SU-DHL-6 (cell line): ENCODE results near the gene PTCD2.

Source experiments
- H2AFZ ChIP-seq: fragments of 200-600 bp; sonication (generic); 2 replicates; pipeline ENCODE4 v1.6.1; 2014; ENCODE audit warnings: low read depth, mild to moderate bottlenecking, moderate library complexity, mixed read lengths, antibody characterized with exemption, low read length; ENCODE audit not compliant: severe bottlenecking
- H3F3A ChIP-seq: fragments of 200-600 bp; shearing (Covaris generic); 2 replicates; pipeline ENCODE4 v1.6.0; 2016; ENCODE audit warnings: antibody characterized with exemption, mild to moderate bottlenecking; ENCODE audit not compliant: insufficient read depth
- H3K27ac ChIP-seq: fragments of 200-600 bp; sonication (generic); 2 replicates; pipeline ENCODE4 v1.5.1; 2016; ENCODE audit warnings: low read depth, mild to moderate bottlenecking, low read length, moderate library complexity, mixed read lengths
- H3K27me3 ChIP-seq: fragments of 200-600 bp; sonication (generic), shearing (Covaris generic); 2 replicates; pipeline ENCODE4 v1.6.0; 2014; ENCODE audit warnings: mild to moderate bottlenecking, low read length
- H3K36me3 ChIP-seq: fragments of 200-600 bp; sonication (generic); 2 replicates; pipeline ENCODE4 v1.6.1; 2014; ENCODE audit warnings: mild to moderate bottlenecking, low read length, mixed read lengths
- H3K4me2 ChIP-seq: fragments of 300-600, 200-600 bp; shearing (Covaris generic), sonication (generic); 2 replicates; pipeline ENCODE4 v1.6.0; 2014; ENCODE audit warnings: low read length, low read depth, mild to moderate bottlenecking; ENCODE audit not compliant: poor library complexity, severe bottlenecking
- H3K4me3 ChIP-seq: fragments of 200-600 bp; sonication (generic); 2 replicates; pipeline ENCODE4 v1.5.1; 2014; ENCODE audit warnings: antibody characterized with exemption, low read length, mild to moderate bottlenecking, mixed read lengths; ENCODE audit not compliant: insufficient read depth, poor library complexity, severe bottlenecking
- H3K79me2 ChIP-seq: fragments of 200-600 bp; sonication (generic); 2 replicates; pipeline ENCODE4 v1.6.1; 2014; ENCODE audit warnings: mild to moderate bottlenecking, low read length, moderate library complexity; ENCODE audit not compliant: insufficient read depth
- H3K9ac ChIP-seq: fragments of 200-600 bp; sonication (generic); 2 replicates; pipeline ENCODE4 v1.7.0; 2014; ENCODE audit warnings: mild to moderate bottlenecking, low read length
- H3K9me2 ChIP-seq: fragments of 200-600 bp; sonication (generic); replicated peaks from 2 replicates; pipeline ENCODE4 v1.6.1; 2014; ENCODE audit warnings: low read length; ENCODE audit not compliant: insufficient read depth
- H3K9me3 ChIP-seq: fragments of 200-600 bp; sonication (generic); 2 replicates; pipeline ENCODE4 v1.6.1; 2014; ENCODE audit warnings: low read length, mixed read lengths; ENCODE audit not compliant: insufficient read depth
- H4K20me1 ChIP-seq: fragments of 200-600 bp; sonication (generic); 2 replicates; pipeline ENCODE4 v1.6.1; 2014; ENCODE audit warnings: low read depth, mild to moderate bottlenecking, antibody characterized with exemption, low read length, moderate library complexity, mixed read lengths
- EZH2phosphoT487 ChIP-seq: fragments of 200-600 bp; sonication (generic), shearing (Covaris generic); conservative IDR thresholded peaks from 2 replicates; pipeline ENCODE4 v1.6.1; 2018; ENCODE audit warnings: mild to moderate bottlenecking, antibody characterized with exemption, low read length, moderate library complexity, mixed read lengths
- TF ChIP-seq, protein P1 (sequence below): fragments of 200-600 bp; sonication (generic); IDR thresholded peaks from one replicate; pipeline ENCODE4 v1.5.1; 2017; ENCODE audit warnings: antibody characterized with exemption, mild to moderate bottlenecking, low read length, moderate library complexity; ENCODE audit not compliant: insufficient read depth, poor library complexity, severe bottlenecking

PTCD2 gene

DNA sequence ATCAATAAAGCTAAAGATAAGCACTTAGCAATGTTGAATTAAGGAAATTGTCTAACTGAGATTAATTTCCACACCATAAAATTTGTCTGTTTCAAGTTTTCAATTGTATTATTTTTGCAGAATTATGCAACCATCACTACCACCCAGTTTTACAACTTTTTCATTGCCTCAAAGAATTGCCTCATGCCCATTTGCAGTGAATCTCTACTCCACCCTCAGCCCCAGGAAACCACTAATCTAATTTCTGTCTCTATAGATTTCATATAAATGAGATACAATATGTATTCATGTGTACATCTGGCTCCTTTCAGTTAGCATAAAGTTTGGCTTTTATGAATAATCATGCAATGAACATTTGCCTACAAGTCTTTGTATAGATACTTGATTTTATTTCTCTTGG, 72.9 kb downstream of the PTCD2 start:
- H4K20me1 ChIP-seq = no peaks in the 10 kb centered on the region

DNA sequence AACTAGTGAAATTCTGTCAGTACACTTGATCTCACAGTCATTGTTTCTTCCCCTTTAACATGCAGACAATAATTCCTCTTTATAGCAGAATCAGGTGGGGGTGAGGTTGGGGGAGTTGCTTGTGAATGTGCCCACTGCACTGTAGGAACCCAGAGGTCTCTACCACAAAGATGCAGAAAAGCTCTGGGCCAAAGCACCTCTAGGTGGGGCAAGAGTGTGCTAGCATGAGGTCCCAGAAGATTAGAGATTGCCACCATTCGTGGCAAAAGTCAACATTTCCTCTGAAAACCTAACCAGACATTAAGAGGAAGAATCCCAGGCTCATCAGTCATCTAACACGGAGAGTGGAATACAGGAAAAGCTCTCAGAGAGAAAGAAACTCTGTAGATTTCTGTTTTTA, 74.5 kb downstream of the PTCD2 start:
- Histone ChIP-seq H3K4me2 (no peak overlapping the region), H3K9me2 (no peaks in the 10 kb centered on the region), H3K27me3 (no peaks in the 10 kb centered on the region), H3K4me3 (no peak overlapping the region), H3K9me3 (no peaks in the 10 kb centered on the region), H4K20me1 (no peaks in the 10 kb centered on the region), H3K36me3 (no peaks in the 10 kb centered on the region), H3K79me2 (no peaks in the 10 kb centered on the region), H3K27ac (no peak overlapping the region), H3K9ac (no peak overlapping the region), H2AFZ (no peak overlapping the region), H3F3A (no peaks in the 10 kb centered on the region)
- TF ChIP-seq, protein P1, sequence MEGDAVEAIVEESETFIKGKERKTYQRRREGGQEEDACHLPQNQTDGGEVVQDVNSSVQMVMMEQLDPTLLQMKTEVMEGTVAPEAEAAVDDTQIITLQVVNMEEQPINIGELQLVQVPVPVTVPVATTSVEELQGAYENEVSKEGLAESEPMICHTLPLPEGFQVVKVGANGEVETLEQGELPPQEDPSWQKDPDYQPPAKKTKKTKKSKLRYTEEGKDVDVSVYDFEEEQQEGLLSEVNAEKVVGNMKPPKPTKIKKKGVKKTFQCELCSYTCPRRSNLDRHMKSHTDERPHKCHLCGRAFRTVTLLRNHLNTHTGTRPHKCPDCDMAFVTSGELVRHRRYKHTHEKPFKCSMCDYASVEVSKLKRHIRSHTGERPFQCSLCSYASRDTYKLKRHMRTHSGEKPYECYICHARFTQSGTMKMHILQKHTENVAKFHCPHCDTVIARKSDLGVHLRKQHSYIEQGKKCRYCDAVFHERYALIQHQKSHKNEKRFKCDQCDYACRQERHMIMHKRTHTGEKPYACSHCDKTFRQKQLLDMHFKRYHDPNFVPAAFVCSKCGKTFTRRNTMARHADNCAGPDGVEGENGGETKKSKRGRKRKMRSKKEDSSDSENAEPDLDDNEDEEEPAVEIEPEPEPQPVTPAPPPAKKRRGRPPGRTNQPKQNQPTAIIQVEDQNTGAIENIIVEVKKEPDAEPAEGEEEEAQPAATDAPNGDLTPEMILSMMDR = no peak
- no peak for TF ChIP-seq EZH2phosphoT487

More for the DNA sequence above, 72.9 kb downstream of the PTCD2 start:
- H3K4me3 ChIP-seq = no peak overlapping the region
- H3F3A ChIP-seq = no peaks in the 10 kb centered on the region
- no peaks in the 10 kb centered on the region for H3K79me2 ChIP-seq
- no peaks in the 10 kb centered on the region for H3K9me3 ChIP-seq
- no peak overlapping the region for H3K4me2 ChIP-seq
- no peak overlapping the region for H2AFZ ChIP-seq
- no peaks in the 10 kb centered on the region for H3K9me2 ChIP-seq
- H3K27me3 ChIP-seq = no peaks in the 10 kb centered on the region
- no peak for TF ChIP-seq EZH2phosphoT487
- TF ChIP-seq, protein P1 = no peak
- H3K27ac ChIP-seq = no peak overlapping the region
- H3K36me3 ChIP-seq = no peaks in the 10 kb centered on the region
- H3K9ac ChIP-seq = no peak overlapping the region

GRCh38 chr5:72397836-72398235, 77.7 kb downstream of the PTCD2 start:
- H3K9me3 ChIP-seq = no peaks in the 10 kb centered on the region; the same call in 1 of the 2 replicates
- H2AFZ ChIP-seq = no peak overlapping the region
- H3K36me3 ChIP-seq = no peaks in the 10 kb centered on the region
- H3K4me3 ChIP-seq = no peak overlapping the region
- H3K9me2 ChIP-seq = no peaks in the 10 kb centered on the region
- no peak overlapping the region for H3K9ac ChIP-seq
- H3K27me3 ChIP-seq = no peaks in the 10 kb centered on the region
- TF ChIP-seq EZH2phosphoT487 = no peak
- TF ChIP-seq, protein P1 = no peak
- H3K27ac ChIP-seq = no peak overlapping the region
- H3K4me2 ChIP-seq = no peak overlapping the region
- no peaks in the 10 kb centered on the region for H3F3A ChIP-seq
- no peaks in the 10 kb centered on the region for H4K20me1 ChIP-seq
- no peaks in the 10 kb centered on the region for H3K79me2 ChIP-seq

DNA sequence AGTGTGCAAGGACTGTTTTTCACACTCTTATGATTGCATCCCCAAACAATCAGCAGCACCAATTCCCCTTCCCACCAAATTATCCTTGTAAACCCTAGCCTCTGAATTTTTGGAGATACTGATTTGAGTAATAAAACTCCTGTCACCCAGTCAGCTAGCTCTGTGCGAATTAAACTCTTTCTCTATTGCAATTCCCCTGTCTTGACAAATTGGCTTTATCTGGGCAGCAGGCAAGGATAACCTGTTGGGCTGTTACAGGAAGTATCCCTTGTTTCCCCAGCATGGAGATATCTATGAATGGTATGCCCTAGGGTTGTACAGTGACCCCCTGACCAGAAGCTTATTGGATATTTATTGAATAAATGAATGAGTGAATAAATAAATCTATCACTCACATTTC, 80.8 kb downstream of the PTCD2 start:
- H3K9me2 ChIP-seq = no peaks in the 10 kb centered on the region
- no peaks in the 10 kb centered on the region; the same call in 1 of the 2 replicates for H3K9me3 ChIP-seq
- TF ChIP-seq EZH2phosphoT487 = no peak
- TF ChIP-seq, protein P1 = no peak
- no peak overlapping the region for H2AFZ ChIP-seq
- no peak overlapping the region for H3K4me2 ChIP-seq
- no peak overlapping the region for H3K27ac ChIP-seq
- H3K36me3 ChIP-seq = no peaks in the 10 kb centered on the region
- no peaks in the 10 kb centered on the region for H3F3A ChIP-seq
- H4K20me1 ChIP-seq = no peaks in the 10 kb centered on the region
- H3K27me3 ChIP-seq = no peaks in the 10 kb centered on the region
- H3K9ac ChIP-seq = no peak overlapping the region
- no peaks in the 10 kb centered on the region for H3K79me2 ChIP-seq
- no peak overlapping the region for H3K4me3 ChIP-seq
